CD4-positive, alpha-beta T cell treated with Interleukin-2 at 100 ng/mL for 4 hours (primary cell): ENCODE data around the gene SPO11.

ENCODE experiments used
- DNase-seq: peaks from one replicate; pipeline ENCODE4 v3.0.0-alpha.2; 2020; ENCODE audit warnings: low spot score

SPO11 gene

DNA sequence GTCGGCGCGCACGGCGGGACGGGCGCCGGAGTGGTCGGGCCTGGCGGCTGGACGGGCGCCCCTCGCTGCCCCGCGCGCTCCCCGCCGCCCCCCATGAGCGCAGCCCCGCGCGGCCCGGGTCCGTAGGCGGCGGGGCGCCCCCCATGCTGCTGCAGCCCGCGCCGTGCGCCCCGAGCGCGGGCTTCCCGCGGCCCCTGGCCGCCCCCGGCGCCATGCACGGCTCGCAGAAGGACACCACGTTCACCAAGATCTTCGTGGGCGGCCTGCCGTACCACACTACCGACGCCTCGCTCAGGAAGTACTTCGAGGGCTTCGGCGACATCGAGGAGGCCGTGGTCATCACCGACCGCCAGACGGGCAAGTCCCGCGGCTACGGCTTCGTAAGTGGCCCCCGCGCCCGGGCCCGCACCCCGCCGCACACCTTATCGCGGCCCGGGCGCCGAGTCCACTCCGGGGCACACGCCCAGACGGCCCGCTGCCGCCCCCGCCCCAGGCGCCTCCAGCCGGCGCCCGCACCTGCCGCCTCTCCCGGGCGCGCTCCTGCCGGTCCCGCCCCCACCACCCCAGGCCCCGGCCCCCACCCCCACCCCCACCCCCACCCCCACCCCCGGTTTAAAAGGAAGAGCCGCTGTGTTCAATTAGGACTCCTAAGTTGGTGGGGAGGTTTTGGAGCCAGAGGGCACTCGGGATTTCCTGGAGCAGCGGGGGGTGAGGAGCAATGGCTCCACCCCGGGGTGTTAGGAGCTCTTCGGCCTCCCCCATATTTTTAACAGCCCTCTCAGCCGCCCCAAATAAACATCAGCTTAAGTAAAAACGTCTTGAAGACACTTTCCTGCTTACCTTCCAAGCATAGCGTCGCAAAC, 62.1 kb downstream of the SPO11 start:
- no peak for DNase-seq

DNA sequence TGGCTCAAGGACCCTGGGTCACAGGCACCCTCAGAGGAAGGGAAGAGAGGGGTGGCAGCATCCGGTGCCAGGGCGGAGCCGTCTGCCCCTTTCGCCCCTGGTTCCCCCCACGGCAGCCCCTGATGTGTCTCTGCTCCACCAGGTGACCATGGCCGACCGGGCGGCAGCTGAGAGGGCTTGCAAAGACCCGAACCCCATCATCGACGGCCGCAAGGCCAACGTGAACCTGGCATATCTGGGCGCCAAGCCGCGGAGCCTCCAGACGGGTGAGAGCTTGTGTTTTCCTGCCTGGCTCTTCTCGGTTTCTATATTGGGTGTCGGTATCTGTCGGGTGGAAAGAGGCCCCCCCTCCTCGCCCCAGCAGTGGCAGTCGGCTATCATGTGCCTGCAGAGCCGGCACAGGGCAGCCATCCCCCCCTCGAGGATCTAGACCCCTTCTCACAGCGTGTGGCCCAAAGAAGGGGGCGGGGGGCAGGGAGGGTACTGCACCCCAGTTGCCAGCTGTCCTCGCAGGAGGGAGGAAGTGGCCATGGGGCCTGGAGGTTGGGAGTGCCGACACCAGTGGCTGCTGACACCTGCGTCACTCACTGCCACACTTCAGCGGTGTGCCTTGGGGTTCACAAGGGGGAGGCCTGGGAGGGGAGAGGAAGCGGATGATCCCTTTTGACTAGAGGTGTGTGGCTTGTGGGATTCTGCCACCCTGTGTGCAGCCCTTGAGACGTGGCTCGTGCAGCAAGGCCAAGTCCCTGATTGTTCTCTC, 63.1 kb downstream of the SPO11 start:
- DNase-seq: peak; percentile 79
